ENCODE measurements around the gene MSANTD3. TPM values are rescaled to one million over a fixed set of nuclear protein-coding genes. Genes with fewer than 3 reads are reported as not detected.

MSANTD3 gene
- total RNA-seq, 1 donor from 2014 or later, result 38.9 TPM

Other genes with a start within 250 kb of the MSANTD3 start
- gene TEX10, start 74.2 kb upstream of the MSANTD3 start, total RNA-seq, result 18.5 TPM in 2 replicates
- 10.5 and 11.5 TPM in 2 replicates for gene TMEFF1, start 46.0 kb downstream of the MSANTD3 start, total RNA-seq
- gene CAVIN4, start 150.9 kb downstream of the MSANTD3 start, total RNA-seq, result 1.8 and 2.0 TPM in 2 replicates